Left kidney (tissue), 2 donors: Measurements from ENCODE around the gene ST6GALNAC4. TPM values are rescaled to one million over a fixed set of nuclear protein-coding genes. Genes with fewer than 3 reads are reported as not detected.
"Not testable (repeated sequence)": the region's sequence is repeated elsewhere in the genome, so short reads cannot be mapped to it uniquely, and the experiment has no call there.

ENCODE experiments used
- DNase-seq: peaks from one replicate; pipeline ENCODE4 v3.0.0-alpha.2; 2013
- polyA plus RNA-seq: library from polyadenylated mRNA; unstranded; fragments of 120-200 nt; gene quantifications from one replicate; pipeline ENCODE4 v1.2.1, GENCODE V29; 2013; ENCODE audit not compliant: insufficient read length

ST6GALNAC4 gene
- polyA plus RNA-seq, 1 donor: 9.8 TPM

DNA sequence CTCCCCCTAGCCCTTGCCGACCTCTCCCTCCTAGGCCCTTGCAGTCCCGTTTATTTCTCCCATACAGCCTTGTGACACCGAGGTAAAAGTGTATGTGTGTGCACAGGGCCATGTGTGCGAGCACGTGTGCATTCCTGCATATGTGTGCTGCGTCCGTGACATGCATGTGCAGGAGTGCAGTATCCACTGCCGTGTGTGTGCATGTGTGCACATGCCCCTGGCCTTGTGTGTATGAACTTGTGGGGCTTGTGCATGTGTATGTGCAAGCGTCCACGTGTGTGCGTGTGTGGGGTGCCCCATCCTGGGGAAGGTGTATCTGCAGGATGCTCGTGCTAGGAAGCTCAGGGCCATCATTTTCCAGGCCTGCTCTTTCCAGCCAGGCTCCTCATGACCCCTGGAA lies 46.0 kb downstream of the ST6GALNAC4 start:
- no peak for DNase-seq

DNA sequence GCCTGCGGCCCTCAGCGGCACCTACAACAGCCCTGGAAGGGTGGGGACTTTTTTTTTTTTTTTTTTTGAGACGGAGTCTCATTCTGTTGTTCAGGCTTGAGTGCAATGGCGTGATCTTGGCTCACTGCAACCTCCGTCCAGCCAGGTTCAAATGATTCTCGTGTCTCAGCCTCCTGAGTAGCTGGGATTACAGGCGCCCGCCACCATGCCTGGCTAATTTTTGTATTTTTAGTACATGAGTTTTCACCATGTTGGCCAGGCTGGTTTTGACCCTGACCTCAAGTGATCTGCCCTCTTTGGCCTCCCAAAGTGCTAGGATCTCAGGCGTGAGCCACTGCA lies 46.7 kb downstream of the ST6GALNAC4 start:
- DNase-seq: not testable (repeated sequence)

DNA sequence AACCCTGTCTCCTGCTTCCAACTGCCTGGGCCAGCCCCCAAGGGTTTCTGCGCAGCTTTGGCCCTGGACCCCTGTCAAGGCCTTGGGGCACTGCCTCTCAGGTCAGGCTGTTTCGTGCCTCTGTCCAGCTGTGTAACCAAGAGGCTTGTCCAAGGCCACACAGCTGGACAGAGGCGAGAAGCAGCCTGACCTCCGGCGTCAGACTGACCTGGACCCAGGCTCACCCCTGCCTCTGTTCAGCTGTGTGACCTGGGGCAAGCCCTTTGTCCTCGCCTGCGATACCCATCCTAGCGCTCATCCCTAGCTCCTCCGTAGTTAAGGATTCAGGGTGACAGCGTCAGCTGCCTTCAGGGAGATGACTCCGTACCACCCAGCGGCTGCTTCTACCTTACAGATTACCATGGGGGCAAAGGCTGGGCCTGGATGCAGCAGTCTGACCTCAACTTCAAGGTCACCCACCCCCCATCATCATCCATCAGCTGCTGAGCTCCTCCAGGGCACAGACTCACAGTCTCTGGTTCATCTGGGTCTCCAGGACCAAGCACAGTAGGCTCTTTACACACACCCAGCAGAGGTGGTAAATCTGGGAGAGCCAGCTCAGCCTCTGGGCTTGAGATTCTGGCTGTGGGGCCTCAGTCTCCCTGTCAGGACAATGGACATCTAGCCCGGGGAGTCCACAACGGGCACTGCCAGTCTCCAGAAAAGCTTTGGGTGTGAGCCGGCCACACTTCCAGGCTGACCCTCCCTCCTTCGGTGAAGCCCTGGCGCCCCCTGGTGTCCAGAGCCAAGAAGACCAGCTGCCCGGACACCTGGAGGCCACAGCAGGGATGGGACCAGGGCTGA lies 47.3 kb downstream of the ST6GALNAC4 start:
- peak; percentile 77 for DNase-seq

DNA sequence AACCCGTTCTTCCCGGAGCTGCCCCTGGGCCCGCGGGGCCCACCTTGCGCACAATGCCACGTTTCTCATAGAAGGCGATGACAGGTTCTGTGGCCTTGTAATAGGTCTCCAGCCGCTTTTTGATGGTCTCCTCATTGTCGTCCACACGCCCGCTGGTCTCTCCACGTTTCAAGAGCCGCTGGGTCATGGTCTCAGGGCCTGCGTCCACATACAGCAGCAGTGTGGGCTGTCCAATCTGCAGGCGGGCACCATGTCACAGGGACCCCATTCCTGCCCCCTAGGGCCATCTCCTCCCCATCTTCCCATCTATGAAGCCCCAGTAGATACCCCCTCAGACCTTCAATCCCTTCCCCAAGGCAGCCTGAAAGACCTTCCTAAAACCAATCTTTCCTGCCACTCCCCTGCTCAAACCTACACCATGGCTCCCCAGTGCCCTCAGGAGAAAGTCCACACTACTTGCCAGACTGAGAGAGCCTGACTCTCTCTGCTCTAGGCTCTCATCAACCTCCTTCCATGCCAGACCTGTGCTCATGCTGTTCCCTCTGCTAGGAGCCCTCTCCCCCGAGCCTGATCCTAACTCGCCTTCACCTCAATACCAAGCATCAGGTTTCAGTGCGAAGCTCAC lies 48.5 kb downstream of the ST6GALNAC4 start:
- no peak for DNase-seq

DNA sequence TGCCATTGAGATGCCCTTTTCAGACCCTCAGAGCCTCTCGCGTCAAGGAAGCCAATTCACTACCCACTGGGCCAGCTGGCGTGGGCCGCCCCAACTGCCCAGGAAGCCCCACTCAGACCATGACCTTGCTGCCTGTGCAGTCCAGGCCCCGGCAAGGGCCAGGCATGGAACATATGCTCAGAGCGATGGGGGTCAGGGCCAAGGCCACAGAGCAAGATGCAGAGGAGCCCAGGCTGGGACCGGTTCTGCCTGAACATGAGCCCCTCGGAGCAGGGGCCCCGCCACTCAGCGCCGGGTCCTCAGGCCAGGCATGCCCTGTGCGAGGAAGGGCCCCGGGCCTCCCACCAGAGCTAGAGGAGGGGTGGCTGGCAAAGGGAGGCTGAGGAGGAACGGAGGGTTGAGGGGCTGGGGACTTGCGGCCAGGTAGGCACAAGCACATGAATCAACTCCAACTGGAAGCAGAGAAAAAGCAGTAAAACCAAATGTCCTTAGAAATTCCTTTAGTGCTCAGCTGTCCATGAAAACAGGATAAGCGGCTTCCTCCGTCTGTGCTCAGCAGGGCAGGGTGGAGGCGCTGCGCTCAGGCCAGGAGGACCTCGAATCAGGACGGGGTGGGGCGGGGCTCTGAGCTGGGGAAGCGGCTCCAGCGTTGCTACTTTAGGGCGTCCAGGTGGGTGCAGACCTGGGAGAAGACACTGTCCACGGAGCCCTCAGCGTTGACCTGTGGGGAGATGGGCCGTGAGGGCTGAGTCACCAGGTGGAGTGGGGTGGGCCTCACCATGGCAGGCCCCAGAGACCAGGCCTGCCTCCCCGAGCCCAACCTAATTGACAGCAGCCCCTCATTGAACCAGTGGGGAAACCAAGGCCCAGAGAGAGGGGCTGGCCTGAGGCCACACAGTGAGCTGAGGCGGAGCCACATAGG lies 49.2 kb downstream of the ST6GALNAC4 start:
- DNase-seq: no peak

DNA sequence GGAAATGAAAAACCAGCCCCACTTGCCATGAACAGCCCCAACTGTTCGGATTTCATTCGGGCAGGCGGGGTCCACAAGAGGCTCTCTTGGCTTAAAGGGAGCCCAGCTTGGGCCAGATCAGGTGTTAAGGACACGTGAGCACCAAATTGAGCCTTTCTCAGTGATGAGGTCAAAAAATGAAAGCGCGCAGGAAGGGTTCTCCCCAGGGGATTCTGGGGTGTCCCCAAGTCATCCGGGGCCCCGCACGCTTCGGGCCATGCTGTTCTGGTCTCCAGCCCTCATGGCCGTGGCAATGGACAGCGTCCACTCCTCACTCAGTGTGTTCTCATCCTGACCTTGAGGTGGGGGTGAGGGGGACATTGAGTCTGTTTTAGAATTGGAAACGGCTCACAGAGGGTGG lies 50.3 kb downstream of the ST6GALNAC4 start:
- no peak for DNase-seq

DNA sequence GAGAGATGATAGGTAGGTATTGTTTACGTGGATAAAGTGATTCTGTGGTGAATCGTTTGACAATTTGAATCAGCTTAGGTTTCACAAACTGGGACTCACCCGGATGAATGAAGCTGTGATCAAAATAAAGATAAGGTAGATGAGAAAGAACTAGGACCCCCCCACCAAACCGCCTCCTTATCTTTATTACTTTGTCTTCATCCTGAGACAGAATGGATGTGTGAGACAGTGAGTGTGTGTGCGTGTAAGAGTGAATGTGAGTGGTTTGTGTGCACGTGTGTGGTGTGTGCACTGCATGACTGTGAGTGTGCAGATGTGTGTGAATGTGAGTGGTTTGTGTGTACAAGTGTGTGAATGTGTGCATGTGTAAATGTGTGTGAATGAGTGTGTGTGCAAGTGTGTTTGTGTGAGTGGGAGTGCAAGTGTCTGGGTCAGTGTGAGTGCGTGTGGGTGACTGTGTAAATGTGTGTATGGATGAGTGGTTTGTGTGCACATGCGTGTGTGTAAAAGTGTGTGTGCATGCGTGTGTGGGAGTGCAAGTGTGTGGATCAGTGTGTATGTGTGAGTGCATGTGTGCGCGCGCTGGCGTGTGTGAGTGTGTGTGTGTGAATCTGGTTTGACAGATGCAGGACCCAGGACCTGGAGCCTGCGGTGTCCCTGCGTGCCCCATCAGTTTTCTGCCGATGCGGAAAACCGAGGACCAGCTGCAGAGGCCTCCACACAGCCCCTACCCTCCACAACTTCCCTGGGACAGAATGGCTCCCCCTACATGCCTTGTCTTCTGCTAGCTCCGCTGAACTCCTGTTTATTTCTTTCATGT lies 51.0 kb downstream of the ST6GALNAC4 start:
- no peak for DNase-seq

DNA sequence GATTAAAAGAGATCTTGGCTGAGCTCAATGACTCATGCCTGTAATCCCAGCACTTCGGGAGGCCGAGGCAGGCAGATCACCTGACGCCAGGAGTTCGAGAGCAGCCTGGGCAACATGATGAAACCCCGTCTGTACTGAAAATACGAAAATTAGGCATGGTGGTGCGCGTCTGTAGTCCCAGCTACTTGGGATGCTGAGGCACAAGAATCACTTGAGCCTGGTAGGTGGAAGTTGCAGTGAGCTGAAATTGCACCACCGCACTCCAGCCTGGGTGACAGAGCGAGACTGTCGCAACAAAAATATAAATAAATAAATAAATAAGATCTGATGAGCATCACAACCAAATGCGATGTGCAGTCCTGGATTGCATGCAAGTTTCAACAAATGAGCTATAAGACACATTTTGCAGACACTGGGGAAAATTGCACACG lies 53.6 kb downstream of the ST6GALNAC4 start:
- DNase-seq: no peak

DNA sequence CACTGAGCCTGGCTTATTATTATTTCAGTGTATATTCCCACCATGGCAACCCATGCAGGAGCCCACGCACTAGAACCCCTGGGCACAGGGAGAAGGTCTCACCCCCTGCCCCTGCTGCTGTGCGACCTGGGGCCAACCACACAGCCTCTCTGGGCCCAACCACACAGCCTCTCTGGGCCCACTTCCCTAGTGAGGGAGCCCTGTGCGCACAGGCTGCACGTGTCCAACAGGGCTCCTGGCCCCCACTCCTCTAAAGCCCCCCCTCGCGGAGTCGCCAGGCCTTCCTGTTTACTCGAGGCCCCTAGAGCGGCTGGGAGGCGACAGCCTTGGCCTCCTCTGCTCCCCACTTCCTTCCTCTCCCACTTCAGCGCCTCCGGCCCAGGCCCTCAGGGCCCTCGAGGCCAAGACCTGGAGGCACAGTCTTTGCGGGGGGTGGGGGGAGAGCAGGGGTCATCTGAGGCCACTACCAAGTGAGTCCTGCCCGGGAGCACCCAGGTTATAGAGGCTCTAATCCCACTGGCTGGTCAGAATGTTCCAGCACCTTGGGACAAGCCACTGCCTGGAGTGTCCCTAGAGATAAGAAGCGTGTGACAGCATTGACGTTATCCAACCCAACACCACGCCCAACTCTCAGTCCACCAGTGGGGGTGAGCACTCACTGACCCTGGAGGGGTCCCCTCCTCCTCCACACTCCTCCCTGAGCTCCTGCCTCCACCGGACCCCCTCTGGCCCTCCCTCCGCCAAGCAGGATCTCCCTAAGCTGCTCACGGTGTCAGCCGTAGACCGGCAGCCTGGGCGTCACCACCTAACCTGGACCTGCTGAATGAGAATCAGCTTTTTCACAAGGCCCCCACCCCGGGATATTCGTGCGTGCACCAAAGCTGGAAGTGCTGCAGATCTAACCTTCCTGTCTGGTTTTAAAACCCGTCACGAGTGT lies 54.5 kb downstream of the ST6GALNAC4 start:
- DNase-seq: no peak

DNA sequence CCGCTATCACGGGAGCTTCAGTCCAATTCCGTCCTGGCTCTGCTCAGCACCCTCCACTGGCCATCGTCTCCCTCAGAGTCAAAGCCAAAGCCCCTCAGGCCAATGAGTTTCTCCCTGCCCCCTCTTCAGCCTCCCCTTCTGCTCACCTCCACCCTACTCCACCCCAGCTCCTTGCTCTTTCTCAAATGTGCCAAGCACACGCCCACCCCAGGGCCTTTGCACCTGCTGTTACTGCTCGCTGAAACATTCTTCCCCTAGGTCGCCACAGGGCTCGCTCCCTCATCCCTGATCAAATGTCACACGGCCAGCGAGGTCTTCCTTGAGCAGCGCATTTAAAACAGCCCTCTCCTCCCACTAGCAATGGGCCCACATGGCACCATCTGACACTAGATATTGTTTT lies 56.1 kb downstream of the ST6GALNAC4 start:
- no peak for DNase-seq

DNA sequence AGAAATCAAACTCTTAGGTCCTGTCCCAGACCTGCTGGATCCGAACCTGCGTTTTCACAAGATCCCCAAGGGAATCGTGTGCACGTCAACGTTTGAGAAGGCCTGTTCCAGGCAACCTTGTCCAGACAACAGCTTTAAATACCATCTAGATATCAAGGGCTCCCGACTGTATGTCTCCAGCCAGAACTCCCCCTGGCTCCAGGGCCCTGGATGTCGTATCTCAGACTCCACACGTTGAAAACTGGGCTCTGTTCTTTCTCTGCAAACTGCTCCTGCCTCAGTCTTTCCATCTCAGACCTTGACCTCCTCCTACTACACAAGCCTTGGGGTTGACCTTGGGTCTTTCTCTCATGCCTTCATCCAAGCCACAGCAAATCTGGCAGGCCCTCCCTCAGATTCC lies 56.6 kb downstream of the ST6GALNAC4 start:
- no peak for DNase-seq

DNA sequence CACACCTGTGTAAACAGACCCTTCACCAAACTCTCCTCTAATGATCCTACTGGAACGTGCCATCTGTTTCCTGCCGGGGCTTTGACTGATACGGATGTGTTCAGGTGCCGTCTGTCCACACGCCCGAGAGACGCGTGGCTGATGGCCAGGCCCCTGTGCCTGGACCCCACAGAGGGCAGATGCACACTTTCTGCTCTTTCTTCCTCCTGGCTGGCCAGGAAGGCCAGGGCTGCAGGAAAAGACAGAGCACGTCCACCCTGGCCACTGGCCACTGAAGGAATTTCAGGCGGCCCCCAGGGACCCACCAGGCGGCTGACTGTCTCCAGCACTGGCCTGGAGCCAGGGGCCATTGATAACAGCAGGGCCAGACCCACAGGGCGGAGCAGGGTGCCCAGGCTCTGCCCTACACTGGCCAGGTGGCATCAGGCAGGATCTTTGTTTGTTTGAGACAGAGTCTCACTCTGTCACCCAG lies 58.8 kb downstream of the ST6GALNAC4 start:
- DNase-seq: no peak

Other genes with a start within 250 kb of the ST6GALNAC4 start
- gene CFAP157, start 210.1 kb downstream of the ST6GALNAC4 start, polyA plus RNA-seq: 4.3 TPM
- 8.0 TPM for gene PTRH1, start 201.4 kb downstream of the ST6GALNAC4 start, polyA plus RNA-seq
- gene TTC16, start 201.0 kb downstream of the ST6GALNAC4 start, polyA plus RNA-seq: 0.28 TPM
- 11.9 TPM for gene TOR2A, start 181.7 kb downstream of the ST6GALNAC4 start, polyA plus RNA-seq
- 11.2 TPM for gene SH2D3C, start 138.4 kb downstream of the ST6GALNAC4 start, polyA plus RNA-seq
- gene CDK9, start 131.0 kb downstream of the ST6GALNAC4 start, polyA plus RNA-seq: 72.9 TPM
- 44.1 TPM for gene FPGS, start 114.2 kb downstream of the ST6GALNAC4 start, polyA plus RNA-seq
- 53.5 TPM for gene ENG, start 62.4 kb downstream of the ST6GALNAC4 start, polyA plus RNA-seq
- gene AK1, start 39.4 kb downstream of the ST6GALNAC4 start, polyA plus RNA-seq: 32.8 TPM
- gene ST6GALNAC6, start 17.4 kb downstream of the ST6GALNAC4 start, polyA plus RNA-seq: 38.4 TPM
- gene PIP5KL1, start 13.7 kb upstream of the ST6GALNAC4 start, polyA plus RNA-seq: 1.4 TPM
- gene DPM2, start 20.8 kb upstream of the ST6GALNAC4 start, polyA plus RNA-seq: 35.6 TPM
- gene EEIG1, start 63.9 kb upstream of the ST6GALNAC4 start, polyA plus RNA-seq: 34.2 TPM
- gene NAIF1, start 150.3 kb upstream of the ST6GALNAC4 start, polyA plus RNA-seq: 10.8 TPM
- gene SLC25A25, start 151.2 kb upstream of the ST6GALNAC4 start, polyA plus RNA-seq: 12.9 TPM
- 37.9 TPM for gene PTGES2, start 210.7 kb upstream of the ST6GALNAC4 start, polyA plus RNA-seq
- 0.75 TPM for gene LCN2, start 232.4 kb upstream of the ST6GALNAC4 start, polyA plus RNA-seq
- gene BBLN, start 243.2 kb upstream of the ST6GALNAC4 start, polyA plus RNA-seq: 31.8 TPM